BE2C (cell line): ENCODE data around the gene C2orf72.

Experiments used
- DNase-seq: peaks from one replicate; pipeline ENCODE4 v3.0.0-alpha.2; 2020
- H3K27me3 ChIP-seq: fragments of 250-450 bp; sonication (Bioruptor Pico); 2 replicates; pipeline ENCODE4 v1.5.1; 2020; ENCODE audit warnings: mild to moderate bottlenecking
- H3K36me3 ChIP-seq: fragments of 250-450 bp; sonication (Bioruptor Pico); 2 replicates; pipeline ENCODE4 v1.5.1; 2020; ENCODE audit warnings: mild to moderate bottlenecking
- H3K4me1 ChIP-seq: fragments of 250-450 bp; sonication (Bioruptor Pico); 2 replicates; pipeline ENCODE4 v1.5.1; 2020
- H3K4me3 ChIP-seq: 2 replicates; pipeline ENCODE4 v1.5.1; 2011; ENCODE audit warnings: low read depth, low read length
- H3K9me3 ChIP-seq: fragments of 250-450 bp; sonication (Bioruptor Pico); 2 replicates; pipeline ENCODE4 v1.5.1; 2020
- CTCF ChIP-seq: IDR thresholded peaks from 2 replicates; pipeline ENCODE4 v1.5.1; 2012; ENCODE audit warnings: mild to moderate bottlenecking, low read depth, low read length

The C2orf72 gene

GRCh38 chr2:231032575-231033140 is 4.7 kb upstream of the C2orf72 start:
- Histone ChIP-seq H3K4me3 (no peak overlapping the region), H3K4me1 (no peaks in the 10 kb centered on the region), H3K9me3 (no peaks in the 10 kb centered on the region), H3K36me3 (no peaks in the 10 kb centered on the region), H3K27me3 (peaks cover 47% of the 10 kb centered on the region)
- TF ChIP-seq CTCF: no peak
- no peak for DNase-seq

GRCh38 chr2:231033147-231034132 is 3.9 kb upstream of the C2orf72 start:
- H3K9me3 ChIP-seq: no peaks in the 10 kb centered on the region
- no peaks in the 10 kb centered on the region for H3K4me1 ChIP-seq
- H3K4me3 ChIP-seq: no peak overlapping the region
- DNase-seq: no peak
- no peak for TF ChIP-seq CTCF
- no peaks in the 10 kb centered on the region for H3K36me3 ChIP-seq
- peaks cover 55% of the 10 kb centered on the region for H3K27me3 ChIP-seq

- Histone ChIP-seq H3K36me3 (no peaks in the 10 kb centered on the region), H3K4me1 (no peaks in the 10 kb centered on the region), H3K4me3 (no peak overlapping the region), H3K9me3 (no peaks in the 10 kb centered on the region), H3K27me3 (peaks cover 62% of the 10 kb centered on the region)
- DNase-seq: no peak
- no peak for TF ChIP-seq CTCF
Measured at GRCh38 chr2:231034291-231034882, 2.9 kb upstream of the C2orf72 start.

GRCh38 chr2:231036131-231036530 is 1.2 kb upstream of the C2orf72 start:
- Histone ChIP-seq H3K36me3 (no peaks in the 10 kb centered on the region), H3K4me1 (no peaks in the 10 kb centered on the region), H3K4me3 (no peak overlapping the region), H3K9me3 (no peaks in the 10 kb centered on the region), H3K27me3 (peaks cover 78% of the 10 kb centered on the region)
- no peak for DNase-seq
- no peak for TF ChIP-seq CTCF

GRCh38 chr2:231036578-231037106 is 681 bp upstream of the C2orf72 start:
- H3K4me3 ChIP-seq: no peak overlapping the region
- TF ChIP-seq CTCF: no peak
- no peaks in the 10 kb centered on the region for H3K9me3 ChIP-seq
- no peaks in the 10 kb centered on the region for H3K36me3 ChIP-seq
- peaks cover 82% of the 10 kb centered on the region for H3K27me3 ChIP-seq
- no peak for DNase-seq
- H3K4me1 ChIP-seq: no peaks in the 10 kb centered on the region
